CD4-positive, alpha-beta memory T cell (primary cell): ENCODE data around the gene RASD2. TPM values are rescaled to one million over a fixed set of nuclear protein-coding genes. Genes with fewer than 3 reads are reported as not detected.
"Not testable (repeated sequence)": the region's sequence is repeated elsewhere in the genome, so short reads cannot be mapped to it uniquely, and the experiment has no call there.

Source experiments
- CTCF ChIA-PET: fragments of 350-600 bp; sonication (Branson Sonifier 250); formaldehyde crosslinking; loops from one replicate; lab custom pipeline; 2021; ENCODE audit warnings: inconsistent platforms; ENCODE audit not compliant: partially characterized antibody; lab: Charles Lee
- POLR2A ChIA-PET: fragments of 350-600 bp; sonication (Branson Sonifier 250); formaldehyde crosslinking; loops from one replicate; lab custom pipeline; 2021; ENCODE audit not compliant: partially characterized antibody; lab: Charles Lee
- DNase-seq, 5 donors: peaks; one replicate each; pipeline versions ENCODE4 v3.0.0 to v3.0.0-alpha.2; 2020 to 2022; ENCODE audit warnings: mixed read lengths in 1 of 5
- H3K27ac ChIP-seq: one replicate; pipeline ENCODE4 v1.7.0; 2013; ENCODE audit warnings: low read depth, low read length
- H3K27me3 ChIP-seq: 2 replicates; pipeline ENCODE4 v1.7.0; 2013; ENCODE audit warnings: mild to moderate bottlenecking, low read length, moderate library complexity; ENCODE audit not compliant: insufficient read depth
- H3K36me3 ChIP-seq: 2 replicates; pipeline ENCODE4 v1.7.0; 2013; ENCODE audit warnings: mild to moderate bottlenecking, low read length, moderate library complexity; ENCODE audit not compliant: insufficient read depth
- H3K4me1 ChIP-seq: 2 replicates; pipeline ENCODE4 v1.7.0; 2013; ENCODE audit warnings: mild to moderate bottlenecking, low read length, moderate library complexity; ENCODE audit not compliant: insufficient read depth
- H3K4me3 ChIP-seq, 2 donors: one replicate each; pipeline ENCODE4 v1.7.0; 2013; ENCODE audit warnings: low read length in 2 of 2, mild to moderate bottlenecking in 1 of 2
- H3K9me3 ChIP-seq, 2 donors: one replicate each; pipeline ENCODE4 v1.7.0; 2013; ENCODE audit warnings: low read length in 2 of 2, control low read depth in 1 of 2; ENCODE audit not compliant: control insufficient read depth in 1 of 2
- H3K27ac Mint-ChIP-seq, 7 donors: one replicate each; pipeline ENCODE4 v1.8.0; 2020 to 2021; ENCODE audit warnings: mixed read lengths in 7 of 7, mild to moderate bottlenecking in 6 of 7, inconsistent platforms in 3 of 7, moderate library complexity in 3 of 7
- H3K27me3 Mint-ChIP-seq, 2 donors: one replicate each; pipeline ENCODE4 v1.8.0; 2020 to 2021; ENCODE audit warnings: mixed read lengths in 2 of 2
- H3K36me3 Mint-ChIP-seq, 2 donors: one replicate each; pipeline ENCODE4 v1.8.0; 2020 to 2021; ENCODE audit warnings: mixed read lengths in 2 of 2, inconsistent platforms in 1 of 2, mild to moderate bottlenecking in 1 of 2
- H3K4me1 Mint-ChIP-seq, 4 donors: one replicate each; pipeline ENCODE4 v1.8.0; 2020 to 2021; ENCODE audit warnings: mixed read lengths in 4 of 4, mild to moderate bottlenecking in 1 of 4
- H3K4me3 Mint-ChIP-seq, 8 donors: one replicate each; pipeline ENCODE4 v1.8.0; 2020 to 2021; ENCODE audit warnings: mixed read lengths in 8 of 8, mild to moderate bottlenecking in 7 of 8, moderate library complexity in 6 of 8, inconsistent platforms in 3 of 8
- H3K9me3 Mint-ChIP-seq, 8 donors: one replicate each; pipeline ENCODE4 v1.8.0; 2020 to 2021; ENCODE audit warnings: mixed read lengths in 8 of 8, mild to moderate bottlenecking in 5 of 8, inconsistent platforms in 3 of 8, moderate library complexity in 1 of 8
- intact Hi-C: fragments of 100-400 bp; cut with micrococcal nuclease; formaldehyde crosslinking; loops from one replicate; pipeline ENCODE4 v1.15.1; 2023
- polyA plus RNA-seq, 2 donors: library from polyadenylated mRNA; unstranded; fragments of 300-500 nt; fragmentation: Illumina TruSeq; gene quantifications; one replicate each; pipeline ENCODE4 v1.2.3, GENCODE V29; 2021
- total RNA-seq, 2 experiments: library from RNA; stranded (reverse); gene quantifications; one replicate each; pipeline ENCODE4 v1.2.3, GENCODE V29; 2021

RASD2 gene
- total and polyA plus RNA-seq, 4 experiments from 2014 or later, result 0.13 TPM; not detected in 3

GRCh38 chr22:35510481-35510934, 30.1 kb upstream of the RASD2 start:
- Mint-ChIP-seq H3K27ac (no peak overlapping the region), H3K9me3 (no peaks in the 10 kb centered on the region), H3K4me1 (no peaks in the 10 kb centered on the region), H3K27me3 (peaks cover 11 to 19% of the 10 kb centered on the region in 2 donors), H3K36me3 (no peaks in the 10 kb centered on the region), H3K4me3 (no peak overlapping the region)
- POLR2A ChIA-PET, result no interaction called here
- Histone ChIP-seq H3K9me3 (no peaks in the 10 kb centered on the region), H3K27me3 (no peaks in the 10 kb centered on the region), H3K4me3 (no peak overlapping the region), H3K27ac (no peak overlapping the region), H3K4me1 (no peaks in the 10 kb centered on the region), H3K36me3 (no peaks in the 10 kb centered on the region)
- no peak for DNase-seq
- CTCF ChIA-PET, result no interaction called here
- intact Hi-C loops, result no loop called here

- CTCF ChIA-PET, result no interaction called here
- H3K27ac ChIP-seq, result no peak overlapping the region
- no peaks in the 10 kb centered on the region for H3K36me3 ChIP-seq
- no peaks in the 10 kb centered on the region for H3K4me1 Mint-ChIP-seq
- DNase-seq, result no peak
- H3K4me3 Mint-ChIP-seq, result no peak overlapping the region
- no peaks in the 10 kb centered on the region for H3K9me3 ChIP-seq
- no peaks in the 10 kb centered on the region for H3K9me3 Mint-ChIP-seq
- H3K27me3 Mint-ChIP-seq, result peaks cover 11 to 19% of the 10 kb centered on the region in 2 donors
- H3K36me3 Mint-ChIP-seq, result no peaks in the 10 kb centered on the region
- no peaks in the 10 kb centered on the region for H3K27me3 ChIP-seq
- intact Hi-C loops, result no loop called here
- no peaks in the 10 kb centered on the region for H3K4me1 ChIP-seq
- H3K4me3 ChIP-seq, result no peak overlapping the region
- POLR2A ChIA-PET, result no interaction called here
- no peak overlapping the region for H3K27ac Mint-ChIP-seq
These were observed 29.7 kb upstream of the RASD2 start for GRCh38 chr22:35510951-35511350.

- H3K36me3 Mint-ChIP-seq, result no peaks in the 10 kb centered on the region
- POLR2A ChIA-PET, result no interaction called here
- H3K4me3 Mint-ChIP-seq, result no peak overlapping the region
- Histone ChIP-seq H3K4me3 (no peak overlapping the region), H3K9me3 (no peaks in the 10 kb centered on the region), H3K27ac (no peak overlapping the region), H3K4me1 (no peaks in the 10 kb centered on the region), H3K27me3 (no peaks in the 10 kb centered on the region), H3K36me3 (no peaks in the 10 kb centered on the region)
- H3K27me3 Mint-ChIP-seq, result peaks cover 19 to 28% of the 10 kb centered on the region in 2 donors
- no peak overlapping the region for H3K27ac Mint-ChIP-seq
- CTCF ChIA-PET, result no interaction called here
- H3K4me1 Mint-ChIP-seq, result no peaks in the 10 kb centered on the region
- intact Hi-C loops, result no loop called here
- H3K9me3 Mint-ChIP-seq, result peaks cover 0 to 2% (median 0%) of the 10 kb centered on the region in 8 donors
- DNase-seq, result no peak
These were observed 26.3 kb upstream of the RASD2 start for GRCh38 chr22:35514366-35514765.

- H3K4me1 ChIP-seq, H3K36me3 Mint-ChIP-seq, POLR2A ChIA-PET, H3K9me3 ChIP-seq, H3K27ac ChIP-seq, CTCF ChIA-PET, H3K9me3 Mint-ChIP-seq, H3K36me3 ChIP-seq, DNase-seq, H3K4me3 Mint-ChIP-seq, H3K4me3 ChIP-seq, intact Hi-C loops, H3K4me1 Mint-ChIP-seq, H3K27me3 ChIP-seq, H3K27ac Mint-ChIP-seq: not testable (repeated sequence)
- H3K27me3 Mint-ChIP-seq, result peaks cover 16 to 37% of the 10 kb centered on the region in 2 donors
These were observed 24.7 kb upstream of the RASD2 start for GRCh38 chr22:35515952-35516351.

- no peak overlapping the region for H3K4me3 Mint-ChIP-seq
- peaks cover 16 to 43% of the 10 kb centered on the region in 2 donors for H3K27me3 Mint-ChIP-seq
- no peaks in the 10 kb centered on the region for H3K4me1 Mint-ChIP-seq
- CTCF ChIA-PET, result no interaction called here
- H3K27ac ChIP-seq, result no peak overlapping the region
- no peaks in the 10 kb centered on the region for H3K36me3 ChIP-seq
- POLR2A ChIA-PET, result no interaction called here
- no peak overlapping the region for H3K27ac Mint-ChIP-seq
- H3K4me3 ChIP-seq, result no peak overlapping the region
- no peaks in the 10 kb centered on the region for H3K36me3 Mint-ChIP-seq
- DNase-seq, result no peak
- peaks cover 0 to 2% (median 0%) of the 10 kb centered on the region in 8 donors for H3K9me3 Mint-ChIP-seq
- H3K4me1 ChIP-seq, result no peaks in the 10 kb centered on the region
- no peaks in the 10 kb centered on the region for H3K9me3 ChIP-seq
- H3K27me3 ChIP-seq, result no peaks in the 10 kb centered on the region
- intact Hi-C loops, result no loop called here
These were observed 23.9 kb upstream of the RASD2 start for GRCh38 chr22:35516723-35517122.

GRCh38 chr22:35517207-35517606, 23.4 kb upstream of the RASD2 start:
- CTCF ChIA-PET, result no interaction called here
- H3K27me3 ChIP-seq, result no peaks in the 10 kb centered on the region
- Mint-ChIP-seq H3K4me1 (no peaks in the 10 kb centered on the region), H3K27ac (no peak overlapping the region), H3K27me3 (peaks cover 18 to 48% of the 10 kb centered on the region in 2 donors), H3K4me3 (no peak overlapping the region), H3K36me3 (no peaks in the 10 kb centered on the region), H3K9me3 (peaks cover 0 to 2% (median 0%) of the 10 kb centered on the region in 8 donors)
- DNase-seq, result no peak
- no peaks in the 10 kb centered on the region for H3K9me3 ChIP-seq
- intact Hi-C loops, result no loop called here
- H3K4me1 ChIP-seq, result no peaks in the 10 kb centered on the region
- POLR2A ChIA-PET, result no interaction called here
- H3K4me3 ChIP-seq, result no peak overlapping the region
- H3K36me3 ChIP-seq, result no peaks in the 10 kb centered on the region
- no peak overlapping the region for H3K27ac ChIP-seq

GRCh38 chr22:35517769-35518530, 22.7 kb upstream of the RASD2 start:
- CTCF ChIA-PET, result no interaction called here
- peaks cover 18 to 48% of the 10 kb centered on the region in 2 donors for H3K27me3 Mint-ChIP-seq
- DNase-seq, result no peak
- H3K9me3 ChIP-seq, result no peaks in the 10 kb centered on the region
- intact Hi-C loops, result no loop called here
- no peak overlapping the region for H3K27ac ChIP-seq
- no peak overlapping the region for H3K4me3 Mint-ChIP-seq
- no peaks in the 10 kb centered on the region for H3K27me3 ChIP-seq
- H3K9me3 Mint-ChIP-seq, result peaks cover 0 to 2% (median 0%) of the 10 kb centered on the region in 8 donors
- no peaks in the 10 kb centered on the region for H3K4me1 ChIP-seq
- no peaks in the 10 kb centered on the region for H3K36me3 Mint-ChIP-seq
- H3K4me1 Mint-ChIP-seq, result no peaks in the 10 kb centered on the region
- POLR2A ChIA-PET, result no interaction called here
- no peak overlapping the region for H3K4me3 ChIP-seq
- H3K27ac Mint-ChIP-seq, result no peak overlapping the region
- H3K36me3 ChIP-seq, result no peaks in the 10 kb centered on the region
